Measurements from ENCODE around the gene ZNF10. TPM values are rescaled to one million over a fixed set of nuclear protein-coding genes. Genes with fewer than 3 reads are reported as not detected.

Gene ZNF10
- total and polyA plus RNA-seq, 2 of the 4 experiments (the other 2 are of a cell fraction), result 4.1 to 6.1 TPM

DNA sequence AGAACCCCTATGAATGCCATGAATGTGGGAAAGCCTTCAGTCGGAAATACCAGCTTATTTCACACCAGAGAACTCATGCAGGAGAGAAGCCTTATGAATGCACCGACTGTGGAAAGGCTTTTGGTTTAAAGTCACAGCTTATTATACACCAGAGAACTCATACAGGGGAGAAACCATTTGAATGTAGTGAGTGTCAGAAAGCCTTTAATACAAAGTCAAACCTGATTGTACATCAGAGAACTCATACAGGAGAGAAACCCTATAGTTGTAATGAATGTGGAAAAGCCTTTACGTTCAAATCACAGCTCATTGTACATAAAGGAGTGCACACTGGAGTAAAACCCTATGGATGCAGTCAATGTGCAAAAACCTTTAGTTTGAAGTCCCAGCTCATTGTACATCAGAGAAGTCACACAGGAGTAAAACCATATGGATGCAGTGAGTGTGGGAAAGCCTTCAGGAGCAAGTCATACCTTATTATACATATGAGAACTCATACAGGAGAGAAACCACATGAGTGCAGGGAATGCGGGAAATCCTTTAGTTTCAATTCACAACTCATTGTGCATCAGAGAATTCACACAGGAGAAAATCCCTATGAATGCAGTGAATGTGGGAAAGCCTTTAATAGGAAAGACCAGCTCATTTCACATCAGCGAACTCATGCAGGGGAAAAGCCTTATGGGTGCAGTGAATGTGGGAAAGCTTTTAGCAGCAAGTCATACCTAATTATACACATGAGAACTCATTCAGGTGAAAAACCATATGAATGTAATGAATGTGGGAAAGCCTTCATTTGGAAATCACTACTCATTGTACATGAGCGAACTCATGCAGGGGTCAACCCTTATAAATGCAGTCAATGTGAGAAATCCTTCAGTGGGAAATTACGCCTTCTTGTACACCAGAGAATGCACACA, 73.2 kb downstream of the ZNF10 start (continued):
- TF ChIP-seq RFX5 (IDR thresholded peaks at IDR 0.05; ENCODE audit: low read depth, low read length), result no peak

DNA sequence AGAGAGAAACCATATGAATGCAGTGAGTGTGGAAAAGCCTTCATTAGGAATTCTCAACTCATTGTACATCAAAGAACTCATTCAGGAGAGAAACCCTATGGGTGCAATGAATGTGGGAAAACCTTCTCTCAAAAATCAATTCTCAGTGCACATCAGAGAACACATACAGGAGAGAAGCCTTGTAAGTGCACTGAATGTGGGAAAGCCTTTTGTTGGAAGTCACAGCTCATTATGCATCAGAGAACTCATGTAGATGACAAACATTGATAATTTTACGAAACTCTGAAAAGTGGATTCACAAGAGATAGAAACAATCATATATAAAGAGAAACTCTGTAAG, 73.8 kb downstream of the ZNF10 start:
- H3K4ac ChIP-seq (ENCODE audit: low read depth, low read length), result no peak overlapping the region
- CTCF ChIA-PET, result no interaction called here
- dilution Hi-C loops (cut with HindIII; ENCODE audit: low sequenced_read_pairs, unreplicated experiment), result no loop called here
- no peak overlapping the region for H3K18ac ChIP-seq (ENCODE audit: low read depth, low read length)
- H3K27ac ChIP-seq (ENCODE audit: insufficient read depth, low read length), result no peak overlapping the region
- H3K9ac ChIP-seq (ENCODE audit: low read depth, low read length), result no peak overlapping the region
- BruUV-seq (replicated peaks), result no TSS peak
- no peak overlapping the region for H2BK20ac ChIP-seq (ENCODE audit: low read depth, low read length)
- no peaks in the 10 kb centered on the region for H4K20me1 ChIP-seq (ENCODE audit: insufficient read depth, low read length)
- no peak overlapping the region for H3K14ac ChIP-seq (replicated peaks; ENCODE audit: low read depth, low read length)
- no peak for DNase-seq
- no peaks in the 10 kb centered on the region for H3K27me3 ChIP-seq (ENCODE audit: control insufficient read depth, insufficient read depth, low read length)
- H3K23ac ChIP-seq (ENCODE audit: low read depth, low read length), result no peak overlapping the region
- no peak overlapping the region for H4K8ac ChIP-seq (ENCODE audit: low read depth in 2 of 2, low read length in 2 of 2)
- H3K4me2 ChIP-seq (ENCODE audit: low read depth, low read length), result no peak overlapping the region
- no peak overlapping the region for H2AK9ac ChIP-seq (replicated peaks; ENCODE audit: low read depth, low read length, poor library complexity)
- no peak overlapping the region for H2AK5ac ChIP-seq (ENCODE audit: low read depth, low read length)
- no peak for ATAC-seq (ENCODE audit: low read depth)
- peaks cover 0 to 3% of the 10 kb centered on the region in 2 experiments; a peak in 1 of 4 replicates for H3K79me1 ChIP-seq (ENCODE audit: low read depth in 1 of 2, low read length in 2 of 2)
- H3K9me1 ChIP-seq (ENCODE audit: insufficient read depth, low read length), result no peaks in the 10 kb centered on the region
- in situ Hi-C loops (cut with MboI; ENCODE audit: low sequenced_read_pairs), result no loop called here
- no peaks in the 10 kb centered on the region for H3K4me1 ChIP-seq (ENCODE audit: control insufficient read depth, insufficient read depth, low read length)
- no peak overlapping the region for H2BK5ac ChIP-seq (ENCODE audit: low read depth, low read length, poor library complexity, severe bottlenecking)
- H4K5ac ChIP-seq (ENCODE audit: low read depth, low read length), result no peak overlapping the region
- H3K56ac ChIP-seq (ENCODE audit: extremely low read depth, insufficient read depth, low read length), result no peak overlapping the region
- no peak overlapping the region for H4K91ac ChIP-seq (ENCODE audit: insufficient read depth, low read depth, low read length)
- H2BK120ac ChIP-seq (ENCODE audit: low read depth, low read length), result no peak overlapping the region
- WGBS, 2 experiments (ENCODE audit: extremely low coverage in 2 of 2, insufficient read length in 1 of 2), result no CpG with 5 or more reads among the region's 1 CpG
- H2AFZ ChIP-seq (replicated peaks; ENCODE audit: low read length, poor library complexity), result no peak overlapping the region
- H3K36me3 ChIP-seq (ENCODE audit: control insufficient read depth, insufficient read depth, low read length), result peaks cover 23% of the 10 kb centered on the region
- peaks cover 64% of the 10 kb centered on the region for H3K9me3 ChIP-seq (ENCODE audit: control insufficient read depth, insufficient read depth, low read length)
- intact Hi-C loops (cut with micrococcal nuclease), result no loop called here
- no peak overlapping the region for H2BK15ac ChIP-seq (ENCODE audit: low read depth, low read length)
- H3K4me3 ChIP-seq (ENCODE audit: insufficient read depth, low read depth, low read length), result no peak overlapping the region
- POLR2A ChIA-PET (ENCODE audit: unreplicated experiment), result no interaction called here
- TF ChIP-seq, protein P1, sequence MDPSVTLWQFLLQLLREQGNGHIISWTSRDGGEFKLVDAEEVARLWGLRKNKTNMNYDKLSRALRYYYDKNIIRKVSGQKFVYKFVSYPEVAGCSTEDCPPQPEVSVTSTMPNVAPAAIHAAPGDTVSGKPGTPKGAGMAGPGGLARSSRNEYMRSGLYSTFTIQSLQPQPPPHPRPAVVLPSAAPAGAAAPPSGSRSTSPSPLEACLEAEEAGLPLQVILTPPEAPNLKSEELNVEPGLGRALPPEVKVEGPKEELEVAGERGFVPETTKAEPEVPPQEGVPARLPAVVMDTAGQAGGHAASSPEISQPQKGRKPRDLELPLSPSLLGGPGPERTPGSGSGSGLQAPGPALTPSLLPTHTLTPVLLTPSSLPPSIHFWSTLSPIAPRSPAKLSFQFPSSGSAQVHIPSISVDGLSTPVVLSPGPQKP (IDR thresholded peaks at IDR 0.05; ENCODE audit: borderline replicate concordance, low read depth, low read length), result no peak

Data from IMR-90 (cell line).